WTC11 (cell line): Measurements from ENCODE around the gene FAM174B. TPM values are rescaled to one million over a fixed set of nuclear protein-coding genes. Genes with fewer than 3 reads are reported as not detected.

Source experiments
- CREM ChIP-seq: sonication (generic); formaldehyde crosslinking; IDR thresholded peaks from 2 replicates; pipeline ENCODE4 v1.8.1; 2022; ENCODE audit warnings: mild to moderate bottlenecking, missing genetic modification reagents, moderate library complexity
- CTCF ChIP-seq: fragments of 200-600 bp; IDR thresholded peaks from 2 replicates; pipeline ENCODE4 v1.8.0; 2022; ENCODE audit warnings: antibody characterized with exemption
- E2F5 ChIP-seq: sonication (generic); formaldehyde crosslinking; IDR thresholded peaks from 2 replicates; pipeline ENCODE4 v1.8.1; 2022; ENCODE audit warnings: mild to moderate bottlenecking, moderate library complexity, missing genetic modification reagents
- ELF4 ChIP-seq: sonication (generic); formaldehyde crosslinking; IDR thresholded peaks from 2 replicates; pipeline ENCODE4 v1.8.1; 2022; ENCODE audit warnings: low read depth, mild to moderate bottlenecking, moderate library complexity, missing genetic modification reagents
- GRHL2 ChIP-seq: fragments of 250-450 bp; sonication (Bioruptor Pico); IDR thresholded peaks from 2 replicates; pipeline ENCODE4 v1.8.0; 2022; ENCODE audit warnings: mild to moderate bottlenecking, moderate library complexity; ENCODE audit not compliant: insufficient replicate concordance, severe bottlenecking
- JAZF1 ChIP-seq: fragments of 250-450 bp; sonication (Bioruptor Pico); IDR thresholded peaks from 2 replicates; pipeline ENCODE4 v1.9.0; 2021; ENCODE audit warnings: moderate library complexity, mild to moderate bottlenecking, inconsistent platforms
- MAX ChIP-seq: sonication (generic); formaldehyde crosslinking; IDR thresholded peaks from 2 replicates; pipeline ENCODE4 v1.8.0; 2022; ENCODE audit warnings: mild to moderate bottlenecking, missing genetic modification reagents
- NR1H2 ChIP-seq: sonication (generic); formaldehyde crosslinking; IDR thresholded peaks from 2 replicates; pipeline ENCODE4 v1.9.0; 2021; ENCODE audit warnings: mild to moderate bottlenecking, moderate library complexity, missing genetic modification reagents
- NR3C1 ChIP-seq: sonication (generic); formaldehyde crosslinking; conservative IDR thresholded peaks from 2 replicates; pipeline ENCODE4 v1.8.1; 2023; ENCODE audit warnings: low read depth, mild to moderate bottlenecking, missing genetic modification reagents
- OVOL2 ChIP-seq: fragments of 250-450 bp; sonication (Bioruptor Pico); IDR thresholded peaks from 2 replicates; pipeline ENCODE4 v1.9.0; 2021; ENCODE audit warnings: mild to moderate bottlenecking, borderline replicate concordance
- PREB ChIP-seq: sonication (generic); formaldehyde crosslinking; IDR thresholded peaks from 2 replicates; pipeline ENCODE4 v1.8.1; 2022; ENCODE audit warnings: mild to moderate bottlenecking, missing genetic modification reagents, moderate library complexity, borderline replicate concordance
- PRRX2 ChIP-seq: fragments of 250-450 bp; sonication (Bioruptor Pico); IDR thresholded peaks from 2 replicates; pipeline ENCODE4 v1.8.0; 2021; ENCODE audit warnings: mild to moderate bottlenecking
- STAT6 ChIP-seq: sonication (generic); formaldehyde crosslinking; conservative IDR thresholded peaks from 2 replicates; pipeline ENCODE4 v1.8.1; 2023; ENCODE audit warnings: mild to moderate bottlenecking, low read depth, missing genetic modification reagents, moderate library complexity
- TEAD1 ChIP-seq: sonication (generic); formaldehyde crosslinking; IDR thresholded peaks from 2 replicates; pipeline ENCODE4 v1.8.0; 2022; ENCODE audit warnings: mild to moderate bottlenecking, missing genetic modification reagents
- ZBTB43 ChIP-seq: sonication (generic); formaldehyde crosslinking; IDR thresholded peaks from 2 replicates; pipeline ENCODE4 v1.8.1; 2023; ENCODE audit warnings: mild to moderate bottlenecking, missing genetic modification reagents
- ZNF138 ChIP-seq: sonication (generic); formaldehyde crosslinking; conservative IDR thresholded peaks from 2 replicates; pipeline ENCODE4 v1.8.1; 2022; ENCODE audit warnings: mild to moderate bottlenecking, moderate library complexity, missing genetic modification reagents
- ZNF219 ChIP-seq: sonication (generic); formaldehyde crosslinking; IDR thresholded peaks from 2 replicates; pipeline ENCODE4 v1.8.0; 2023; ENCODE audit warnings: missing genetic modification reagents, mild to moderate bottlenecking, borderline replicate concordance
- ZNF317 ChIP-seq: sonication (generic); formaldehyde crosslinking; IDR thresholded peaks from 2 replicates; pipeline ENCODE4 v1.8.1; 2023; ENCODE audit warnings: low read depth, mild to moderate bottlenecking, moderate library complexity, missing genetic modification reagents, borderline replicate concordance
- ZNF396 ChIP-seq: fragments of 250-450 bp; sonication (Bioruptor Pico); IDR thresholded peaks from 2 replicates; pipeline ENCODE4 v1.8.0; 2021; ENCODE audit warnings: mild to moderate bottlenecking, moderate library complexity, borderline replicate concordance
- ZNF532 ChIP-seq: fragments of 250-450 bp; sonication (Bioruptor Pico); IDR thresholded peaks from 2 replicates; pipeline ENCODE4 v1.9.0; 2021; ENCODE audit warnings: mild to moderate bottlenecking, borderline replicate concordance
- total RNA-seq: library from RNA; stranded (reverse); gene quantifications from 3 replicates; pipeline ENCODE4 v1.2.3, GENCODE V29; 2021
- TF ChIP-seq, protein P1 (sequence below): sonication (generic); formaldehyde crosslinking; IDR thresholded peaks from 2 replicates; pipeline ENCODE4 v1.8.0; 2022; ENCODE audit warnings: missing genetic modification reagents

Gene FAM174B
- total RNA-seq, 1 experiment from 2014 or later: 22.1 TPM

- TF ChIP-seq ELF4 (CRISPR knock-in tag) (no peak), CREM (CRISPR knock-in tag) (no peak), ZNF138 (CRISPR knock-in tag) (peak; percentile 75), E2F5 (CRISPR knock-in tag) (peak; percentile 73; the same call in 1 of the 2 replicates), ZNF532 (CRISPR knock-in tag) (no peak), NR1H2 (CRISPR knock-in tag) (no peak), TEAD1 (CRISPR knock-in tag) (peak; percentile 87), ZNF219 (peak; percentile 80; the same call in 1 of the 2 replicates), GRHL2 (no peak), PREB (CRISPR knock-in tag) (no peak), ZNF396 (CRISPR knock-in tag) (no peak), NR3C1 (no peak), PRRX2 (no peak), STAT6 (CRISPR knock-in tag) (no peak; the same call in 1 of the 2 replicates), CTCF (no peak), OVOL2 (CRISPR knock-in tag) (no peak), ZNF317 (CRISPR knock-in tag) (no peak; the same call in 1 of the 2 replicates), JAZF1 (CRISPR knock-in tag) (no peak), ZBTB43 (CRISPR knock-in tag) (peak; percentile 89), MAX (CRISPR knock-in tag) (peak; percentile 97)
- TF ChIP-seq, protein P1, sequence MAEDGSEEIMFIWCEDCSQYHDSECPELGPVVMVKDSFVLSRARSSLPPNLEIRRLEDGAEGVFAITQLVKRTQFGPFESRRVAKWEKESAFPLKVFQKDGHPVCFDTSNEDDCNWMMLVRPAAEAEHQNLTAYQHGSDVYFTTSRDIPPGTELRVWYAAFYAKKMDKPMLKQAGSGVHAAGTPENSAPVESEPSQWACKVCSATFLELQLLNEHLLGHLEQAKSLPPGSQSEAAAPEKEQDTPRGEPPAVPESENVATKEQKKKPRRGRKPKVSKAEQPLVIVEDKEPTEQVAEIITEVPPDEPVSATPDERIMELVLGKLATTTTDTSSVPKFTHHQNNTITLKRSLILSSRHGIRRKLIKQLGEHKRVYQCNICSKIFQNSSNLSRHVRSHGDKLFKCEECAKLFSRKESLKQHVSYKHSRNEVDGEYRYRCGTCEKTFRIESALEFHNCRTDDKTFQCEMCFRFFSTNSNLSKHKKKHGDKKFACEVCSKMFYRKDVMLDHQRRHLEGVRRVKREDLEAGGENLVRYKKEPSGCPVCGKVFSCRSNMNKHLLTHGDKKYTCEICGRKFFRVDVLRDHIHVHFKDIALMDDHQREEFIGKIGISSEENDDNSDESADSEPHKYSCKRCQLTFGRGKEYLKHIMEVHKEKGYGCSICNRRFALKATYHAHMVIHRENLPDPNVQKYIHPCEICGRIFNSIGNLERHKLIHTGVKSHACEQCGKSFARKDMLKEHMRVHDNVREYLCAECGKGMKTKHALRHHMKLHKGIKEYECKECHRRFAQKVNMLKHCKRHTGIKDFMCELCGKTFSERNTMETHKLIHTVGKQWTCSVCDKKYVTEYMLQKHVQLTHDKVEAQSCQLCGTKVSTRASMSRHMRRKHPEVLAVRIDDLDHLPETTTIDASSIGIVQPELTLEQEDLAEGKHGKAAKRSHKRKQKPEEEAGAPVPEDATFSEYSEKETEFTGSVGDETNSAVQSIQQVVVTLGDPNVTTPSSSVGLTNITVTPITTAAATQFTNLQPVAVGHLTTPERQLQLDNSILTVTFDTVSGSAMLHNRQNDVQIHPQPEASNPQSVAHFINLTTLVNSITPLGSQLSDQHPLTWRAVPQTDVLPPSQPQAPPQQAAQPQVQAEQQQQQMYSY (CRISPR knock-in tag): peak; percentile 37; the same call in 1 of the 2 replicates
Measured at GRCh38 chr15:92655178-92655995, at the start of gene FAM174B (continued).
